IMR-90 (cell line): Measurements from ENCODE around the gene ZBTB24. TPM values are rescaled to one million over a fixed set of nuclear protein-coding genes. Genes with fewer than 3 reads are reported as not detected.
A peak's percentile ranks its signal among the peaks of the same experiment; 100 is the strongest.

Source experiments
- ATAC-seq: fragments of 200-7000 bp; cut with Tn5 transposase; 2 replicates; pipeline ENCODE4 v1.9.1; 2020; ENCODE audit warnings: low read depth, mild to moderate bottlenecking, moderate library complexity
- BruUV-seq: library from RNA; stranded (reverse); fragments of 400-500 nt; replicated peaks from 2 replicates; lab custom pipeline; 2021; lab: Mats Ljungman, UMichigan
- CTCF ChIA-PET: fragments of 300-600 bp; formaldehyde crosslinking; extraction: SDS; loops from one replicate; lab custom pipeline; 2021; ENCODE audit warnings: antibody characterized with exemption; lab: Yijun Ruan, JAX
- POLR2A ChIA-PET: fragments of 300-600 bp; sonication (Branson Sonifier 250); formaldehyde crosslinking; loops from one replicate; lab custom pipeline; 2022; ENCODE audit warnings: antibody characterized with exemption; ENCODE audit not compliant: unreplicated experiment; lab: Charles Lee
- DNase-seq: peaks from one replicate; pipeline ENCODE4 v3.0.0; 2013
- H2AFZ ChIP-seq: replicated peaks from 2 replicates; pipeline ENCODE3; 2013; ENCODE audit warnings: low read length, mild to moderate bottlenecking; ENCODE audit not compliant: poor library complexity
- H2AK5ac ChIP-seq: 2 replicates; pipeline ENCODE4 v1.6.1; 2013; ENCODE audit warnings: low read depth, low read length, inconsistent platforms
- H2AK9ac ChIP-seq: replicated peaks from 2 replicates; pipeline ENCODE3; 2013; ENCODE audit warnings: mild to moderate bottlenecking, low read depth, low read length, moderate library complexity; ENCODE audit not compliant: poor library complexity
- H2BK120ac ChIP-seq: 2 replicates; pipeline ENCODE4 v1.6.1; 2013; ENCODE audit warnings: low read depth, low read length, inconsistent platforms
- H2BK15ac ChIP-seq: 3 replicates; pipeline ENCODE4 v1.6.1; 2013; ENCODE audit warnings: low read depth, low read length, inconsistent platforms
- H2BK20ac ChIP-seq: 2 replicates; pipeline ENCODE4 v1.6.1; 2013; ENCODE audit warnings: low read depth, mild to moderate bottlenecking, inconsistent platforms, low read length, moderate library complexity
- H2BK5ac ChIP-seq: 2 replicates; pipeline ENCODE4 v1.6.1; 2013; ENCODE audit warnings: mild to moderate bottlenecking, low read depth, low read length, inconsistent platforms; ENCODE audit not compliant: poor library complexity, severe bottlenecking
- H3K14ac ChIP-seq: replicated peaks from 2 replicates; pipeline ENCODE4 v1.6.1; 2013; ENCODE audit warnings: low read depth, low read length, inconsistent platforms
- H3K18ac ChIP-seq: 2 replicates; pipeline ENCODE4 v1.6.1; 2013; ENCODE audit warnings: low read depth, low read length, control low read depth
- H3K23ac ChIP-seq: 2 replicates; pipeline ENCODE4 v1.6.1; 2013; ENCODE audit warnings: low read depth, low read length, inconsistent platforms
- H3K27ac ChIP-seq: 2 replicates; pipeline ENCODE4 v1.5.1; 2013; ENCODE audit warnings: mild to moderate bottlenecking, control low read depth, low read length; ENCODE audit not compliant: insufficient read depth
- H3K27me3 ChIP-seq: 2 replicates; pipeline ENCODE4 v1.6.1; 2013; ENCODE audit warnings: low read length; ENCODE audit not compliant: control insufficient read depth, insufficient read depth
- H3K36me3 ChIP-seq: 2 replicates; pipeline ENCODE4 v1.6.1; 2013; ENCODE audit warnings: low read length, mixed read lengths; ENCODE audit not compliant: control insufficient read depth, insufficient read depth
- H3K4ac ChIP-seq: 2 replicates; pipeline ENCODE4 v1.6.1; 2013; ENCODE audit warnings: low read depth, low read length, inconsistent platforms
- H3K4me1 ChIP-seq: 2 replicates; pipeline ENCODE4 v1.6.1; 2013; ENCODE audit warnings: low read length, mixed read lengths; ENCODE audit not compliant: control insufficient read depth, insufficient read depth
- H3K4me2 ChIP-seq: 2 replicates; pipeline ENCODE4 v1.6.1; 2013; ENCODE audit warnings: low read depth, mild to moderate bottlenecking, control low read depth, low read length, moderate library complexity
- H3K4me3 ChIP-seq: 2 replicates; pipeline ENCODE4 v1.5.1; 2013; ENCODE audit warnings: low read depth, mild to moderate bottlenecking, control low read depth, low read length, moderate library complexity; ENCODE audit not compliant: insufficient read depth
- H3K56ac ChIP-seq: 2 replicates; pipeline ENCODE4 v1.6.1; 2013; ENCODE audit warnings: low read length, inconsistent platforms; ENCODE audit not compliant: insufficient read depth; ENCODE audit errors: extremely low read depth
- H3K79me1 ChIP-seq, 2 experiments: 2 replicates each; pipeline ENCODE4 v1.6.1; 2013; ENCODE audit warnings: low read length in 2 of 2, inconsistent platforms in 1 of 2, low read depth in 1 of 2
- H3K9ac ChIP-seq: 2 replicates; pipeline ENCODE4 v1.6.1; 2013; ENCODE audit warnings: low read depth, low read length, control low read depth
- H3K9me1 ChIP-seq: 2 replicates; pipeline ENCODE4 v1.6.1; 2013; ENCODE audit warnings: low read length, inconsistent platforms; ENCODE audit not compliant: insufficient read depth
- H3K9me3 ChIP-seq: 2 replicates; pipeline ENCODE4 v1.6.1; 2013; ENCODE audit warnings: low read length; ENCODE audit not compliant: control insufficient read depth, insufficient read depth
- H4K20me1 ChIP-seq: 2 replicates; pipeline ENCODE4 v1.6.1; 2013; ENCODE audit warnings: low read length, inconsistent platforms; ENCODE audit not compliant: insufficient read depth
- H4K5ac ChIP-seq: 2 replicates; pipeline ENCODE4 v1.6.1; 2013; ENCODE audit warnings: mild to moderate bottlenecking, low read depth, low read length, control low read depth
- H4K8ac ChIP-seq, 2 experiments: 2 replicates each; pipeline ENCODE4 v1.6.1; 2013; ENCODE audit warnings: low read depth in 2 of 2, low read length in 2 of 2, control low read depth in 1 of 2, inconsistent platforms in 1 of 2
- H4K91ac ChIP-seq: 2 replicates; pipeline ENCODE4 v1.6.1; 2013; ENCODE audit warnings: low read depth, low read length, inconsistent platforms; ENCODE audit not compliant: insufficient read depth
- BHLHE40 ChIP-seq: fragments of 150-350 bp; IDR thresholded peaks from 2 replicates; pipeline ENCODE4 v1.6.1; 2016; ENCODE audit warnings: mild to moderate bottlenecking, low read depth, low read length
- CEBPB ChIP-seq: IDR thresholded peaks from 2 replicates; pipeline ENCODE4 v1.6.1; 2012; ENCODE audit warnings: low read depth, low read length, improper control_type of control experiment
- NFE2L2 ChIP-seq: fragments of 150-350 bp; IDR thresholded peaks from 2 replicates; pipeline ENCODE4 v1.6.1; 2016; ENCODE audit warnings: low read depth, mild to moderate bottlenecking, low read length
- RAD21 ChIP-seq: IDR thresholded peaks from 2 replicates; pipeline ENCODE4 v1.6.1; 2012; ENCODE audit warnings: low read length, improper control_type of control experiment
- RFX5 ChIP-seq: IDR thresholded peaks from 2 replicates; pipeline ENCODE4 v1.8.0; 2012; ENCODE audit warnings: low read depth, mild to moderate bottlenecking, low read length, moderate library complexity
- SMC3 ChIP-seq: fragments of 150-350 bp; IDR thresholded peaks from 2 replicates; pipeline ENCODE4 v1.6.1; 2016; ENCODE audit warnings: low read depth, mild to moderate bottlenecking, antibody characterized with exemption, low read length, moderate library complexity
- WGBS, 2 experiments: methylation state at CpG; one replicate each; pipeline versions ENCODE4 v1.1.5 to v1.1.7; 2013; ENCODE audit warnings: missing lambda C conversion rate in 2 of 2; ENCODE audit not compliant: insufficient read length in 1 of 2; ENCODE audit errors: extremely low coverage in 2 of 2; 5-methylcytosine and 5-hydroxymethylcytosine counted together
- dilution Hi-C: fragments of 300-500 bp; cut with HindIII; formaldehyde crosslinking; loops from one replicate; pipeline ENCODE4 v1.14.3; 2018; ENCODE audit warnings: low sequenced_read_pairs; ENCODE audit not compliant: unreplicated experiment
- in situ Hi-C: fragments of 300-500 bp; cut with MboI; formaldehyde crosslinking; loops from 3 replicates; pipeline ENCODE4 v1.14.3; 2019; ENCODE audit warnings: low sequenced_read_pairs, inconsistent platforms, mixed read lengths
- intact Hi-C: fragments of 100-400 bp; cut with micrococcal nuclease; formaldehyde crosslinking; loops from 2 replicates; pipeline ENCODE4 v1.10.0; 2022
- polyA plus RNA-seq, 3 experiments: library from polyadenylated mRNA; depleted of rRNA; stranded (reverse); fragments of >200 nt; gene quantifications; 2 replicates each; pipeline ENCODE4 v1.2.3, GENCODE V29; 2012; ENCODE audit warnings: low replicate concordance in 1 of 3
- total RNA-seq: library from RNA; depleted of rRNA; stranded (reverse); fragments of >200 nt; gene quantifications from 2 replicates; pipeline ENCODE4 v1.2.3, GENCODE V29; 2012
- TF ChIP-seq, protein P1 (sequence below): fragments of 150-350 bp; IDR thresholded peaks from 2 replicates; pipeline ENCODE4 v1.6.1; 2017; ENCODE audit warnings: mild to moderate bottlenecking, antibody characterized with exemption, low read length, low read depth

The ZBTB24 gene
- total and polyA plus RNA-seq, 2 of the 4 experiments (the other 2 are of a cell fraction) = 2.3 to 7.9 TPM

DNA sequence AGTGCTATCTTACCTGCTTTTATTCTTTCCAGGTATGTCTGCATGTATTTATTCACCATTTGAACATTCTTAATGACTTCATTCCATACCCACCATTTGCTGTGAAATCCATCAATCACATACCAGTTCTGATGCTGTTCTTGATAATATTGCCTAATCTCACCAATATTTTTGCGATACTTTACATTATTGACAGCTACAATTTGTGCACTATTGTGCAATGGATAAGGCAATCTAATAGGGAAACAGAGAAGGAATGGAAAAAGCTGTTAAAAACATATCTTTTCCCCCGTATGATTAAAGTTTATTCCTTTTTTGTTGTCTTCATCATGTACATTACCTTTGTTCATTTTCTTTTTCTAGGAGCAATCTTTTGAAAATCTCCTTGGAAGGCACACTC lies 23.3 kb upstream of the ZBTB24 start:
- no peak overlapping the region for H3K27ac ChIP-seq
- H3K4me3 ChIP-seq = no peak overlapping the region
- H3K9me3 ChIP-seq = no peaks in the 10 kb centered on the region; the same call in 1 of the 2 replicates
- no peaks in the 10 kb centered on the region for H3K36me3 ChIP-seq
- POLR2A ChIA-PET = no interaction called here
- no peak overlapping the region for H3K23ac ChIP-seq
- intact Hi-C loops (no loop called here), in situ Hi-C loops (no loop called here), dilution Hi-C loops (no loop called here)
- no peak for DNase-seq
- TF ChIP-seq RAD21 (no peak), SMC3 (no peak), CEBPB (peak; percentile 82), NFE2L2 (no peak), RFX5 (no peak), BHLHE40 (no peak)
- TF ChIP-seq, protein P1, sequence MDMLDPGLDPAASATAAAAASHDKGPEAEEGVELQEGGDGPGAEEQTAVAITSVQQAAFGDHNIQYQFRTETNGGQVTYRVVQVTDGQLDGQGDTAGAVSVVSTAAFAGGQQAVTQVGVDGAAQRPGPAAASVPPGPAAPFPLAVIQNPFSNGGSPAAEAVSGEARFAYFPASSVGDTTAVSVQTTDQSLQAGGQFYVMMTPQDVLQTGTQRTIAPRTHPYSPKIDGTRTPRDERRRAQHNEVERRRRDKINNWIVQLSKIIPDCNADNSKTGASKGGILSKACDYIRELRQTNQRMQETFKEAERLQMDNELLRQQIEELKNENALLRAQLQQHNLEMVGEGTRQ = no peak
- no peak overlapping the region for H3K56ac ChIP-seq
- no peak overlapping the region for H3K4ac ChIP-seq
- H2BK120ac ChIP-seq = no peak overlapping the region
- H3K14ac ChIP-seq = no peak overlapping the region
- no peaks in the 10 kb centered on the region for H3K4me1 ChIP-seq
- no peak overlapping the region for H4K5ac ChIP-seq
- WGBS, 2 experiments = no CpG with 5 or more reads among the region's 2 CpGs
- CTCF ChIA-PET = interaction anchor here (1.4 kb wide), 1 partner anchor 318 kb away, joined by 3 read pairs; no protein-coding TSS in a partner anchor
- no peak overlapping the region for H3K18ac ChIP-seq
- H2BK20ac ChIP-seq = no peak overlapping the region
- 0 out of 2 replicates have a peak, but pooled peaks cover under 1% of the 10 kb centered on the region for H3K9me1 ChIP-seq
- no peak overlapping the region for H4K8ac ChIP-seq
- no peak overlapping the region for H2BK5ac ChIP-seq
- H3K27me3 ChIP-seq = peaks cover 6% of the 10 kb centered on the region
- no peak overlapping the region for H3K4me2 ChIP-seq
- no peak overlapping the region for H2AK9ac ChIP-seq
- no peak overlapping the region for H3K9ac ChIP-seq
- H3K79me1 ChIP-seq = no peaks in the 10 kb centered on the region
- H2AK5ac ChIP-seq = no peak overlapping the region
- ATAC-seq = no peak
- no peak overlapping the region for H2BK15ac ChIP-seq
- BruUV-seq = no TSS peak
- no peak overlapping the region for H4K91ac ChIP-seq
- no peaks in the 10 kb centered on the region for H4K20me1 ChIP-seq
- H2AFZ ChIP-seq = no peak overlapping the region
